Activated T-cell treated with anti-CD3 and anti-CD28 coated beads, Interleukin-2, amount 50 U/mL, for 72 hours (primary cell): Measurements from ENCODE around the gene NPHP4. TPM values are rescaled to one million over a fixed set of nuclear protein-coding genes. Genes with fewer than 3 reads are reported as not detected.

Source experiments
- ATAC-seq, 2 donors: fragments of 150-1000 bp; cut with Tn5 transposase; replicated peaks in 1 of 2; 2 replicates each; pipeline ENCODE4 v1.10.0; 2021; ENCODE audit warnings: moderate library complexity in 2 of 2, mild to moderate bottlenecking in 1 of 2
- DNase-seq, 2 donors: peaks; one replicate each; pipeline ENCODE4 v3.0.0; 2021 to 2022; ENCODE audit warnings: mixed read lengths in 1 of 2
- H3K27ac Mint-ChIP-seq: one replicate; pipeline ENCODE4 v1.8.0; 2022; ENCODE audit warnings: mild to moderate bottlenecking, moderate library complexity, mixed read lengths
- H3K27me3 Mint-ChIP-seq: one replicate; pipeline ENCODE4 v1.8.0; 2022; ENCODE audit warnings: low read depth, mixed read lengths
- H3K36me3 Mint-ChIP-seq, 2 donors: one replicate each; pipeline ENCODE4 v1.8.0; 2022; ENCODE audit warnings: mixed read lengths in 2 of 2, mild to moderate bottlenecking in 1 of 2; ENCODE audit not compliant: insufficient read depth in 2 of 2
- H3K4me1 Mint-ChIP-seq: one replicate; pipeline ENCODE4 v1.8.0; 2022; ENCODE audit warnings: low read depth, mixed read lengths
- H3K4me3 Mint-ChIP-seq, 2 donors: one replicate each; pipeline ENCODE4 v1.8.0; 2022; ENCODE audit warnings: mild to moderate bottlenecking in 2 of 2, mixed read lengths in 2 of 2, moderate library complexity in 2 of 2
- H3K9me3 Mint-ChIP-seq, 2 donors: one replicate each; pipeline ENCODE4 v1.8.0; 2022; ENCODE audit warnings: mixed read lengths in 2 of 2
- total RNA-seq, 2 donors: library from RNA; stranded (reverse); gene quantifications; one replicate each; pipeline ENCODE4 v1.2.3, GENCODE V29; 2022

Gene NPHP4
- total RNA-seq, 2 donors from 2014 or later: 12.3 to 14.5 TPM

- peaks cover 0 to 2% of the 10 kb centered on the region in 2 donors for H3K36me3 Mint-ChIP-seq
- peaks cover 5% of the 10 kb centered on the region for H3K27me3 Mint-ChIP-seq
- H3K27ac Mint-ChIP-seq: no peak overlapping the region
- H3K4me1 Mint-ChIP-seq: no peaks in the 10 kb centered on the region
- ATAC-seq (no peak), DNase-seq (no peak)
- no peak overlapping the region for H3K4me3 Mint-ChIP-seq
- H3K9me3 Mint-ChIP-seq: peaks cover 3 to 6% of the 10 kb centered on the region in 2 donors
Observed at GRCh38 chr1:5826601-5827000, 165.6 kb downstream of the NPHP4 start.

- Mint-ChIP-seq H3K27me3 (no peaks in the 10 kb centered on the region), H3K27ac (no peak overlapping the region), H3K9me3 (peaks cover 2% of the 10 kb centered on the region in 2 donors), H3K4me1 (no peaks in the 10 kb centered on the region), H3K36me3 (peaks cover 0 to 2% of the 10 kb centered on the region in 2 donors), H3K4me3 (no peak overlapping the region)
- no peak for DNase-seq
- ATAC-seq: no peak
Observed at GRCh38 chr1:5822726-5823125, 169.5 kb downstream of the NPHP4 start.

- Mint-ChIP-seq H3K27ac (no peak overlapping the region), H3K4me1 (no peaks in the 10 kb centered on the region), H3K27me3 (no peaks in the 10 kb centered on the region), H3K4me3 (no peak overlapping the region), H3K9me3 (peaks cover 2% of the 10 kb centered on the region in 2 donors), H3K36me3 (peaks cover 0 to 2% of the 10 kb centered on the region in 2 donors)
- ATAC-seq (no peak), DNase-seq (no peak)
Observed at GRCh38 chr1:5822266-5822665, 170.0 kb downstream of the NPHP4 start.

GRCh38 chr1:5821540-5822176 lies 170.6 kb downstream of the NPHP4 start:
- H3K27me3 Mint-ChIP-seq: no peaks in the 10 kb centered on the region
- H3K4me1 Mint-ChIP-seq: no peaks in the 10 kb centered on the region
- DNase-seq (no peak), ATAC-seq (no peak)
- peaks cover 2% of the 10 kb centered on the region in 2 donors for H3K9me3 Mint-ChIP-seq
- peaks cover 0 to 2% of the 10 kb centered on the region in 2 donors for H3K36me3 Mint-ChIP-seq
- H3K4me3 Mint-ChIP-seq: no peak overlapping the region
- H3K27ac Mint-ChIP-seq: no peak overlapping the region

GRCh38 chr1:5820026-5820421 lies 172.2 kb downstream of the NPHP4 start:
- Mint-ChIP-seq H3K27me3 (peaks cover 6% of the 10 kb centered on the region), H3K4me3 (no peak overlapping the region), H3K9me3 (peaks cover 2% of the 10 kb centered on the region in 2 donors), H3K4me1 (no peaks in the 10 kb centered on the region), H3K27ac (no peak overlapping the region), H3K36me3 (peaks cover 0 to 2% of the 10 kb centered on the region in 2 donors)
- ATAC-seq (no peak), DNase-seq (no peak)

GRCh38 chr1:5819391-5820025 lies 172.7 kb downstream of the NPHP4 start:
- H3K9me3 Mint-ChIP-seq: peaks cover 2% of the 10 kb centered on the region in 2 donors
- peaks cover 6% of the 10 kb centered on the region for H3K27me3 Mint-ChIP-seq
- H3K4me1 Mint-ChIP-seq: no peaks in the 10 kb centered on the region
- DNase-seq (no peak), ATAC-seq (no peak)
- peaks cover 0 to 2% of the 10 kb centered on the region in 2 donors for H3K36me3 Mint-ChIP-seq
- H3K27ac Mint-ChIP-seq: no peak overlapping the region
- no peak overlapping the region for H3K4me3 Mint-ChIP-seq

GRCh38 chr1:5818755-5819154 lies 173.5 kb downstream of the NPHP4 start:
- Mint-ChIP-seq H3K27ac (no peak overlapping the region), H3K4me3 (no peak overlapping the region), H3K9me3 (peaks cover 0 to 2% of the 10 kb centered on the region in 2 donors), H3K36me3 (peaks cover 0 to 2% of the 10 kb centered on the region in 2 donors), H3K27me3 (peaks cover 6% of the 10 kb centered on the region), H3K4me1 (no peaks in the 10 kb centered on the region)
- DNase-seq (no peak), ATAC-seq (no peak)

GRCh38 chr1:5815716-5816115 lies 176.5 kb downstream of the NPHP4 start:
- no peak overlapping the region for H3K4me3 Mint-ChIP-seq
- H3K27me3 Mint-ChIP-seq: peaks cover 6% of the 10 kb centered on the region
- no peak overlapping the region for H3K27ac Mint-ChIP-seq
- H3K9me3 Mint-ChIP-seq: peaks cover 0 to 2% of the 10 kb centered on the region in 2 donors
- H3K4me1 Mint-ChIP-seq: no peaks in the 10 kb centered on the region
- ATAC-seq (no peak), DNase-seq (no peak)
- H3K36me3 Mint-ChIP-seq: peaks cover 0 to 2% of the 10 kb centered on the region in 2 donors

GRCh38 chr1:5815211-5815610 lies 177.0 kb downstream of the NPHP4 start:
- DNase-seq (no peak), ATAC-seq (no peak)
- no peak overlapping the region for H3K27ac Mint-ChIP-seq
- peaks cover 6% of the 10 kb centered on the region for H3K27me3 Mint-ChIP-seq
- peaks cover 0 to 2% of the 10 kb centered on the region in 2 donors for H3K36me3 Mint-ChIP-seq
- no peaks in the 10 kb centered on the region for H3K4me1 Mint-ChIP-seq
- peaks cover 0 to 2% of the 10 kb centered on the region in 2 donors for H3K9me3 Mint-ChIP-seq
- no peak overlapping the region for H3K4me3 Mint-ChIP-seq

- H3K4me3 Mint-ChIP-seq: no peak overlapping the region
- H3K9me3 Mint-ChIP-seq: peaks cover 0 to 2% of the 10 kb centered on the region in 2 donors
- H3K4me1 Mint-ChIP-seq: no peaks in the 10 kb centered on the region
- ATAC-seq (no peak), DNase-seq (no peak)
- no peak overlapping the region for H3K27ac Mint-ChIP-seq
- H3K27me3 Mint-ChIP-seq: peaks cover 6% of the 10 kb centered on the region
- peaks cover 0 to 2% of the 10 kb centered on the region in 2 donors for H3K36me3 Mint-ChIP-seq
Observed at GRCh38 chr1:5814046-5814619, 178.1 kb downstream of the NPHP4 start.

GRCh38 chr1:5813480-5813879 lies 178.7 kb downstream of the NPHP4 start:
- Mint-ChIP-seq H3K4me3 (no peak overlapping the region), H3K27me3 (peaks cover 6% of the 10 kb centered on the region), H3K9me3 (peaks cover 0 to under 1% of the 10 kb centered on the region in 2 donors), H3K36me3 (peaks cover 0 to under 1% of the 10 kb centered on the region in 2 donors), H3K4me1 (no peaks in the 10 kb centered on the region), H3K27ac (no peak overlapping the region)
- DNase-seq (no peak), ATAC-seq (no peak)
